Keratinocyte (primary cell): Measurements from ENCODE around the gene SNAP29. TPM values are rescaled to one million over a fixed set of nuclear protein-coding genes. Genes with fewer than 3 reads are reported as not detected.

ENCODE experiments used
- DNase-seq: peaks from one replicate; pipeline ENCODE4 v3.0.0-alpha.2; 2011; ENCODE audit warnings: low read depth, missing footprints, low spot score
- FAIRE-seq: peaks from 2 replicates; lab custom pipeline; 2011; peaks lifted over from hg19 to GRCh38; lab: Jason Lieb, UNC
- H2AFZ ChIP-seq: 2 replicates; pipeline ENCODE4 v1.6.0; 2012; ENCODE audit warnings: low read length, control low read depth, inconsistent platforms; ENCODE audit not compliant: control insufficient read depth
- H3K27ac ChIP-seq: 2 replicates; pipeline ENCODE4 v1.5.1; 2011; ENCODE audit warnings: low read length; ENCODE audit not compliant: control insufficient read depth, insufficient read depth
- H3K27me3 ChIP-seq: 3 replicates; pipeline ENCODE4 v1.6.0; 2011; ENCODE audit warnings: low read length; ENCODE audit not compliant: control insufficient read depth, insufficient read depth; ENCODE audit errors: extremely low read depth
- H3K36me3 ChIP-seq, 2 experiments: 2 replicates in 1 of 2; 3 replicates in 1 of 2; pipeline ENCODE4 v1.5.1; 2011; ENCODE audit warnings: low read length in 2 of 2, mild to moderate bottlenecking in 1 of 2; ENCODE audit not compliant: control insufficient read depth in 2 of 2, insufficient read depth in 2 of 2; ENCODE audit errors: extremely low read depth in 1 of 2
- H3K4me1 ChIP-seq: 3 replicates; pipeline ENCODE4 v1.5.1; 2011; ENCODE audit warnings: low read length; ENCODE audit not compliant: control insufficient read depth, insufficient read depth; ENCODE audit errors: extremely low read depth
- H3K4me2 ChIP-seq: 3 replicates; pipeline ENCODE4 v1.6.0; 2011; ENCODE audit warnings: low read depth, low read length; ENCODE audit not compliant: control insufficient read depth, insufficient read depth; ENCODE audit errors: extremely low read depth
- H3K4me3 ChIP-seq, 3 experiments: fragments of 200-600 bp in 1 of 3; sonication (generic) in 1 of 3; 2 replicates in 2 of 3; 3 replicates in 1 of 3; pipeline ENCODE4 v1.5.1; 2011 to 2016; ENCODE audit warnings: low read length in 3 of 3, mild to moderate bottlenecking in 3 of 3, control low read depth in 2 of 3, inconsistent platforms in 1 of 3, low read depth in 1 of 3, mixed read lengths in 1 of 3, mixed run types in 1 of 3, moderate library complexity in 1 of 3; ENCODE audit not compliant: control insufficient read depth in 2 of 3, insufficient read depth in 2 of 3; ENCODE audit errors: extremely low read depth in 1 of 3
- H3K79me2 ChIP-seq: 2 replicates; pipeline ENCODE4 v1.6.0; 2012; ENCODE audit warnings: low read length; ENCODE audit not compliant: control insufficient read depth, insufficient read depth
- H3K9ac ChIP-seq: 3 replicates; pipeline ENCODE4 v1.6.0; 2011; ENCODE audit warnings: low read length; ENCODE audit not compliant: control insufficient read depth, insufficient read depth; ENCODE audit errors: extremely low read depth
- H3K9me1 ChIP-seq: 3 replicates; pipeline ENCODE4 v1.6.0; 2011; ENCODE audit warnings: low read length; ENCODE audit not compliant: control insufficient read depth, insufficient read depth; ENCODE audit errors: extremely low read depth
- H3K9me3 ChIP-seq: 2 replicates; pipeline ENCODE4 v1.5.1; 2012; ENCODE audit warnings: low read depth, low read length; ENCODE audit not compliant: control insufficient read depth
- H4K20me1 ChIP-seq: 3 replicates; pipeline ENCODE4 v1.6.0; 2011; ENCODE audit warnings: low read length; ENCODE audit not compliant: control insufficient read depth, insufficient read depth; ENCODE audit errors: extremely low read depth
- CTCF ChIP-seq, 3 experiments: IDR thresholded peaks in 1 of 3; conservative IDR thresholded peaks in 1 of 3; optimal IDR thresholded peaks in 1 of 3; 2 replicates in 2 of 3; 3 replicates in 1 of 3; pipeline versions ENCODE3 to v1.5.1; 2011; ENCODE audit warnings: low read length in 3 of 3, mild to moderate bottlenecking in 3 of 3, moderate library complexity in 2 of 3, control low read depth in 1 of 3, inconsistent platforms in 1 of 3; ENCODE audit not compliant: insufficient read depth in 2 of 3; ENCODE audit errors: extremely low read depth in 1 of 3
- EZH2 ChIP-seq: IDR thresholded peaks from one replicate; pipeline ENCODE4 v1.6.1; 2012; ENCODE audit warnings: inconsistent platforms, mild to moderate bottlenecking, low read length, moderate library complexity
- dilution Hi-C: fragments of 300-500 bp; cut with MboI; formaldehyde crosslinking; loops from one replicate; pipeline ENCODE4 v1.7.0; 2020; ENCODE audit warnings: low sequenced_read_pairs; ENCODE audit not compliant: extremely low pct_ligation_motif_present
- polyA plus RNA-seq, 5 experiments: library from polyadenylated mRNA; depleted of rRNA in 3 of 5; stranded (reverse) in 3 of 5; stranded (forward) in 1 of 5; unstranded in 1 of 5; fragments of >200 nt; gene quantifications; 1 replicate in 1 of 5; 2 replicates in 3 of 5; 3 replicates in 1 of 5; pipeline versions ENCODE4 v1.2.1 to v1.2.3, GENCODE V29; 2011 to 2012; ENCODE audit warnings: missing spikeins in 2 of 5, low read depth in 1 of 5, low replicate concordance in 1 of 5

SNAP29 gene
- polyA plus RNA-seq, 1 donor (not counting 4 experiments of a cell fraction or from before 2014, with no cell fraction given) = 36.5 TPM

- no peak overlapping the region for H3K4me3 ChIP-seq
- H3K9me3 ChIP-seq = no peaks in the 10 kb centered on the region
- peaks cover 23% of the 10 kb centered on the region for H3K4me1 ChIP-seq
- H3K4me2 ChIP-seq = no peak overlapping the region
- H4K20me1 ChIP-seq = no peaks in the 10 kb centered on the region
- H2AFZ ChIP-seq = no peak overlapping the region
- TF ChIP-seq CTCF (optimal IDR thresholded peaks at IDR 0.05 in 1 of 3, IDR thresholded peaks at IDR 0.05 in 1 of 3, conservative IDR thresholded peaks at IDR 0.05 in 1 of 3; ENCODE audit: extremely low read depth in 1 of 3, insufficient read depth in 2 of 3, low read length in 3 of 3) = no peak
- TF ChIP-seq EZH2 = no peak
- no peaks in the 10 kb centered on the region for H3K79me2 ChIP-seq
- no peaks in the 10 kb centered on the region for H3K36me3 ChIP-seq
- dilution Hi-C loops = no loop called here
- H3K27ac ChIP-seq = no peak overlapping the region
- no peaks in the 10 kb centered on the region for H3K27me3 ChIP-seq
- no peaks in the 10 kb centered on the region for H3K9me1 ChIP-seq
- FAIRE-seq = no peak
- DNase-seq = no peak
- no peak overlapping the region for H3K9ac ChIP-seq
These were observed 50.9 kb downstream of the SNAP29 start for GRCh38 chr22:20909543-20910303.

GRCh38 chr22:20912494-20912893, 53.7 kb downstream of the SNAP29 start:
- Histone ChIP-seq H3K4me1 (peaks cover 13% of the 10 kb centered on the region), H3K9me3 (no peaks in the 10 kb centered on the region), H3K27me3 (no peaks in the 10 kb centered on the region), H4K20me1 (no peaks in the 10 kb centered on the region), H3K27ac (no peak overlapping the region), H3K4me3 (no peak overlapping the region), H3K9me1 (no peaks in the 10 kb centered on the region), H3K36me3 (no peaks in the 10 kb centered on the region), H3K4me2 (peak overlapping the region; percentile 12), H3K9ac (no peak overlapping the region), H3K79me2 (peaks cover 3% of the 10 kb centered on the region), H2AFZ (peak overlapping the region; percentile 66)
- DNase-seq (no peak), FAIRE-seq (no peak)
- dilution Hi-C loops = no loop called here
- TF ChIP-seq CTCF (optimal IDR thresholded peaks at IDR 0.05 in 1 of 3, IDR thresholded peaks at IDR 0.05 in 1 of 3, conservative IDR thresholded peaks at IDR 0.05 in 1 of 3; ENCODE audit: extremely low read depth in 1 of 3, insufficient read depth in 2 of 3, low read length in 3 of 3) (no peak), EZH2 (no peak)
